HEK293T (cell line): ENCODE data around the gene SRPX2.

Experiments used
- BHLHE40 ChIP-seq: fragments of 450-650 bp; IDR thresholded peaks from 2 replicates; pipeline ENCODE4 v1.6.1; 2016; ENCODE audit warnings: mild to moderate bottlenecking, moderate library complexity, borderline replicate concordance
- ELF4 ChIP-seq: fragments of 450-650 bp; IDR thresholded peaks from 2 replicates; pipeline ENCODE4 v1.6.1; 2017; ENCODE audit warnings: antibody characterized with exemption
- FOXA1 ChIP-seq: fragments of 450-650 bp; IDR thresholded peaks from 2 replicates; pipeline ENCODE4 v1.6.1; 2016; ENCODE audit warnings: mild to moderate bottlenecking
- FOXK2 ChIP-seq: fragments of 450-650 bp; IDR thresholded peaks from 2 replicates; pipeline ENCODE4 v1.6.1; 2016; ENCODE audit warnings: mild to moderate bottlenecking
- FOXM1 ChIP-seq: fragments of 450-650 bp; IDR thresholded peaks from 2 replicates; pipeline ENCODE4 v1.6.1; 2017; ENCODE audit warnings: mild to moderate bottlenecking, borderline replicate concordance
- HDGF ChIP-seq: fragments of 450-650 bp; IDR thresholded peaks from 2 replicates; pipeline ENCODE4 v1.6.1; 2017; ENCODE audit warnings: antibody characterized with exemption, borderline replicate concordance
- L3MBTL2 ChIP-seq: fragments of 450-650 bp; conservative IDR thresholded peaks from 2 replicates; pipeline ENCODE4 v1.6.1; 2016; ENCODE audit warnings: mild to moderate bottlenecking
- NFRKB ChIP-seq: fragments of 450-650 bp; IDR thresholded peaks from 2 replicates; pipeline ENCODE4 v1.6.1; 2016; ENCODE audit warnings: mild to moderate bottlenecking, moderate library complexity
- PKNOX1 ChIP-seq: fragments of 450-650 bp; IDR thresholded peaks from 2 replicates; pipeline ENCODE4 v1.6.1; 2016
- SP1 ChIP-seq: fragments of 450-650 bp; IDR thresholded peaks from 2 replicates; pipeline ENCODE4 v1.6.1; 2017
- SUZ12 ChIP-seq: fragments of 450-650 bp; IDR thresholded peaks from 2 replicates; pipeline ENCODE4 v1.6.1; 2016; ENCODE audit warnings: mild to moderate bottlenecking
- TARDBP ChIP-seq: fragments of 450-650 bp; IDR thresholded peaks from 2 replicates; pipeline ENCODE4 v1.6.1; 2016

GRCh38 chrX:100647739-100648138 lies 3.7 kb downstream of the SRPX2 start:
- TF ChIP-seq FOXA1, result no peak
- no peak for TF ChIP-seq SP1
- no peak for TF ChIP-seq BHLHE40
- no peak for TF ChIP-seq SUZ12
- no peak for TF ChIP-seq FOXK2
- no peak for TF ChIP-seq L3MBTL2
- no peak for TF ChIP-seq HDGF
- TF ChIP-seq FOXM1, result no peak
- TF ChIP-seq ELF4, result no peak
- TF ChIP-seq TARDBP, result no peak
- no peak for TF ChIP-seq NFRKB
- no peak for TF ChIP-seq PKNOX1
